Measurements from ENCODE around the gene TRIM29. TPM values are rescaled to one million over a fixed set of nuclear protein-coding genes. Genes with fewer than 3 reads are reported as not detected.

Gene TRIM29
- total RNA-seq, 3 donors from 2014 or later, result not detected

DNA sequence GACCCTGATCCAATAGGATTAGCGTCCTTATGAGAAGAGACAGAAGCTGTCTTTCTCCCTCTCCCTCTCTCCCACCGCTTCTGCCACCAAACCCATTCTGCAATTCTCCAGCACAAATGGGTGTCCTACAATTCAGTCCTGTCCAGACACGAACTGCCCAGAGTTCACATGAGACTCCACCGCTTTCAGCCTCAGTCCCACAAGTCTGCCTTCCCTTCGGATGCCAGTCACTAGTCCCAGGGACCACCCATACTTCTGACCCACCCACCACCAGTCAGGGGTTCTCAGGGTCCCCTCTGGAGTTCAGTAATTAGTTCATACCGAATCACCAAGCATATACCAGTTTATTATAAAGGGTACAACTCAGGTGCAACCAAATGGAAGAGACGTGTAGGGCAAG lies 73.6 kb downstream of the TRIM29 start:
- Mint-ChIP-seq H3K4me1 (ENCODE audit: low read depth) (no peaks in the 10 kb centered on the region), H3K9me3 (no peaks in the 10 kb centered on the region), H3K27me3 (ENCODE audit: low read depth) (peaks cover 26% of the 10 kb centered on the region), H3K4me3 (no peak overlapping the region), H3K36me3 (ENCODE audit: insufficient read depth) (no peaks in the 10 kb centered on the region)
- ATAC-seq, result no peak
- no peak for DNase-seq

DNA sequence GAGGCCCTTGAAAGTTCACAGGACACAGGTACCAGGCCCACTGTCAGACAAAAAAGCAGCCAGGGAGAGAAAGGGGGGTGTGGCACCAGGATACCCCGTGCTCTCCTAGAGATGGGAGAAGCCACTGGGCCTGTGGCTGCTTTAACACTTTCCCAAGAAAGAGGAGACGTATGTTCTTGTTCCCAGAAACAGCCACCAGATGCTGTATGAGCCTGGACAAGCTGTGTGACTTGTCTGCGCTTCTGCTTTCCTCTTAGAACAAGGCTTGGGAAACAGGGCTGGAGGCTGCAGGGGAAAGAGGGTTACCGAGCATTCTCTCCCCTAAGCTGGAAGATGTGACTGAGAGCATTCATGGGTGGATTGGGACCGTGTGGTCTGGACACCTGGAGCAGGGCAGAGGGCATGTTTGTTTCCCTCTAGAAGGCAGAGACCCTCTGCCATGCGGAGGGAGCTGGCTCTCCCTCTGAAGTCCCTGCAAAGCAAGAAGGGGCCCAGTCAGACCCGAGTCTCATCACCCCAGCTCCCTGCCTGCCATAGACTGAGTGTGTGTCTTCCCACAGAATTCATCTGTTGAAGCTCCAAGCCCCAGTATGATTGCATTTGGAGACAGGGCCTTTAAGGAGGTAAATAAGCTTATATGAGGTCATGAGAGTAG lies 74.1 kb downstream of the TRIM29 start:
- H3K4me3 Mint-ChIP-seq, result no peak overlapping the region
- H3K9me3 Mint-ChIP-seq, result no peaks in the 10 kb centered on the region
- H3K27me3 Mint-ChIP-seq (ENCODE audit: low read depth), result peaks cover 22% of the 10 kb centered on the region
- H3K4me1 Mint-ChIP-seq (ENCODE audit: low read depth), result no peaks in the 10 kb centered on the region
- no peak for DNase-seq
- no peaks in the 10 kb centered on the region for H3K36me3 Mint-ChIP-seq (ENCODE audit: insufficient read depth)
- ATAC-seq, result no peak

- Mint-ChIP-seq H3K36me3 (ENCODE audit: insufficient read depth) (no peaks in the 10 kb centered on the region), H3K4me1 (ENCODE audit: low read depth) (no peaks in the 10 kb centered on the region), H3K27me3 (ENCODE audit: low read depth) (peaks cover 20% of the 10 kb centered on the region), H3K4me3 (no peak overlapping the region), H3K9me3 (no peaks in the 10 kb centered on the region)
- ATAC-seq (no peak), DNase-seq (no peak)
Measured at GRCh38 chr11:120062561-120062930, 75.4 kb downstream of the TRIM29 start.

DNA sequence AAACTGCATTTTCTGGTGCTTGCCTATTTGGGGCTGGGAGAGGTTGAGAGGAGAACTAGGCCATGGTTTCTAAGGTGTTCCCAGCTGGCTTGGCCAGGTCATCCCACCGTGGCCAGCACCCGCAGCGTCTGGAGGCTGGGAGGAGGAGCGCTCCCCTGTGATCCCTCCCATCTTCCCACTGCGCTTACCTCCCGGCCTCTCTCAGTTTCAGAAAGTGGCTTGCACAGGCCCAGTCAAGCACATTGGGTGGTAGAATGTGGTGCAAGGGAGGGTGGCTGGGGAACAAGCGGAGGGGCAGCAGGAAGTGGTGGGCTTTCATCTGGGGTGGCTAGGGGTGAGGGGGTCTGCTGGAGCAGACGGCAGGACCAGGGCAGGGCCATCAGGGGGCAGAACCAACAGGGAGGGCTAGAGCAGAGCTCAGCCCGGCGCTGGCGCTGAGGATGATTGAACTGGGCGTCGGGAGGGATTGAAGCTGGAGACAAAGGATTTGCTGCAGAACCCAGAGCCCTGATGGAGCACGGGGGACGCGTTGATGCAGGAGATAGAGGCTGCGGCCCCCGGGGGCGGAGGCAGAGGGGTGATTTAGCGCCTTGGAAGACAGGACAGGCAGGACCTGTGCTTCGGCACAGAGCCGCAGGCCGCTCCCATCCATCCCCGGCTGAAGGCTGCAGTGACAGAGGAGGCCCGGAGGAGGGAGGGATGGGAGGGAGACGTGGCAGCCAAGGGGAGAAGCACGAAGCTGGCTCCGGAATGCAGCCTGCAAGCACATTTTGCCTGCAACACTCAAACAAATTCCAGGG lies 76.0 kb downstream of the TRIM29 start:
- H3K4me3 Mint-ChIP-seq, result no peak overlapping the region
- DNase-seq (no peak), ATAC-seq (no peak)
- H3K4me1 Mint-ChIP-seq (ENCODE audit: low read depth), result no peaks in the 10 kb centered on the region
- peaks cover 19% of the 10 kb centered on the region for H3K27me3 Mint-ChIP-seq (ENCODE audit: low read depth)
- H3K36me3 Mint-ChIP-seq (ENCODE audit: insufficient read depth), result no peaks in the 10 kb centered on the region
- H3K9me3 Mint-ChIP-seq, result no peaks in the 10 kb centered on the region

Other genes with a start within 250 kb of the TRIM29 start
- 1 to 10 TPM; 5.0 to 5.8 (median 5.3) TPM for gene OAF, start 72.9 kb upstream of the TRIM29 start, total RNA-seq
- gene POU2F3, start 102.0 kb upstream of the TRIM29 start, total RNA-seq, result not detected
- gene TLCD5, start 187.2 kb upstream of the TRIM29 start, total RNA-seq, result under 1 TPM; 0.23 to 0.43 (median 0.26) TPM
- gene ARHGEF12, start 198.3 kb upstream of the TRIM29 start, total RNA-seq, result 10 to 100 TPM; 15.7 to 19.9 (median 18.7) TPM